Transverse colon (tissue), 4 donors: ENCODE results near the gene TRIB2. TPM values are rescaled to one million over a fixed set of nuclear protein-coding genes. Genes with fewer than 3 reads are reported as not detected.

ENCODE experiments used
- DNase-seq: peaks from one replicate; pipeline ENCODE4 v3.0.0-alpha.2; 2019
- H3K27ac ChIP-seq, 4 donors: fragments of 200-600 bp; sonication (generic); 2 replicates each; pipeline ENCODE4 v1.5.1; 2016 to 2018; ENCODE audit warnings: inconsistent platforms in 4 of 4
- H3K27me3 ChIP-seq: fragments of 200-600 bp; sonication (generic); 2 replicates; pipeline ENCODE4 v1.5.1; 2017; ENCODE audit warnings: inconsistent platforms
- H3K36me3 ChIP-seq, 4 donors: fragments of 200-600 bp; sonication (generic); 2 replicates each; pipeline ENCODE4 v1.5.1; 2017 to 2019; ENCODE audit warnings: inconsistent platforms in 4 of 4
- H3K4me1 ChIP-seq, 4 donors: fragments of 200-600 bp; sonication (generic); 2 replicates each; pipeline ENCODE4 v1.5.1; 2017 to 2020; ENCODE audit warnings: inconsistent platforms in 4 of 4
- H3K4me3 ChIP-seq, 4 donors: fragments of 200-600 bp; sonication (generic); 1 replicate in 1 of 4; 2 replicates in 3 of 4; pipeline versions ENCODE4 v1.5.1 to v1.6.1; 2017 to 2019; ENCODE audit warnings: inconsistent platforms in 4 of 4
- H3K9me3 ChIP-seq, 2 donors: fragments of 200-600 bp; sonication (generic); 2 replicates each; pipeline ENCODE4 v1.5.1; 2017 to 2019; ENCODE audit warnings: inconsistent platforms in 2 of 2
- CTCF ChIP-seq, 5 experiments: fragments of 200-600 bp in 3 of 5; fragments of 450-650 bp in 2 of 5; sonication (generic) in 3 of 5; IDR thresholded peaks; 1 replicate in 2 of 5; 2 replicates in 3 of 5; pipeline ENCODE4 v1.5.1; 2016 to 2017; ENCODE audit warnings: antibody characterized with exemption in 5 of 5, inconsistent platforms in 3 of 5, mild to moderate bottlenecking in 2 of 5, moderate library complexity in 1 of 5
- EP300 ChIP-seq: sonication (generic); formaldehyde crosslinking; IDR thresholded peaks from one replicate; pipeline ENCODE4 v1.6.1; 2017; ENCODE audit warnings: antibody characterized with exemption, low read depth
- POLR2A ChIP-seq: fragments of 450-650 bp; IDR thresholded peaks from one replicate; pipeline ENCODE4 v1.6.1; 2016; ENCODE audit warnings: antibody characterized with exemption, mild to moderate bottlenecking, moderate library complexity
- POLR2AphosphoS5 ChIP-seq, 3 donors: sonication (generic); formaldehyde crosslinking; IDR thresholded peaks; one replicate each; pipeline ENCODE4 v1.6.1; 2016; ENCODE audit warnings: antibody characterized with exemption in 3 of 3
- WGBS, 2 donors: methylation state at CpG; one replicate each; pipeline ENCODE4 v1.1.5; 2018; ENCODE audit warnings: low coverage in 1 of 2; 5-methylcytosine and 5-hydroxymethylcytosine counted together
- in situ Hi-C, 4 donors: fragments of 200-750 bp; cut with MboI; loops; one replicate each; pipeline versions ENCODE4 v1.15.0 to v1.15.1; 2017; ENCODE audit warnings: low sequenced_read_pairs in 3 of 4, low pct_ligation_motif_present in 1 of 4, low pct_unique_long_range_greater_than_20kb in 1 of 4
- intact Hi-C: fragments of 100-400 bp; cut with DNase I; formaldehyde crosslinking; loops from one replicate; pipeline ENCODE4 v1.15.1; 2023; ENCODE audit warnings: low total_unique reads
- total RNA-seq, 4 donors: library from RNA; depleted of rRNA; stranded (reverse); fragments of >200 nt; gene quantifications; one replicate each; pipeline ENCODE4 v1.1.0, GENCODE V29; 2016

Gene TRIB2
- total RNA-seq, 4 donors from 2014 or later, result 14.2 to 109 (median 36.1) TPM

GRCh38 chr2:12754643-12755042 is 37.9 kb downstream of the TRIB2 start:
- in situ Hi-C loops, result no loop called here
- intact Hi-C loops, result no loop called here
- Histone ChIP-seq H3K4me1 (peaks cover 0 to 2% (median 0%) of the 10 kb centered on the region in 4 donors), H3K36me3 (no peaks in the 10 kb centered on the region), H3K27ac (no peak overlapping the region), H3K9me3 (no peaks in the 10 kb centered on the region), H3K27me3 (no peaks in the 10 kb centered on the region), H3K4me3 (no peak overlapping the region)
- WGBS, 2 donors, result 55 to 68% methylated on average over 2 to 5 of the region's 5 CpGs
- no peak for DNase-seq
- TF ChIP-seq POLR2A (no peak), CTCF (IDR thresholded peaks at IDR 0.05) (no peak), EP300 (no peak), POLR2AphosphoS5 (IDR thresholded peaks at IDR 0.05) (no peak)

- Histone ChIP-seq H3K9me3 (no peaks in the 10 kb centered on the region), H3K4me3 (no peak overlapping the region), H3K27ac (no peak overlapping the region), H3K36me3 (no peaks in the 10 kb centered on the region), H3K4me1 (peaks cover 0 to 3% (median 0%) of the 10 kb centered on the region in 4 donors), H3K27me3 (no peaks in the 10 kb centered on the region)
- TF ChIP-seq CTCF (IDR thresholded peaks at IDR 0.05), result no peak
- no peak for TF ChIP-seq POLR2A
- no peak for TF ChIP-seq POLR2AphosphoS5 (IDR thresholded peaks at IDR 0.05)
- TF ChIP-seq EP300, result no peak
- no peak for DNase-seq
- in situ Hi-C loops, result no loop called here
- intact Hi-C loops, result no loop called here
- 78 to 83% methylated on average over 3 of the region's 3 CpGs for WGBS, 2 donors
Measured at GRCh38 chr2:12755384-12755783, 38.6 kb downstream of the TRIB2 start.

- no peaks in the 10 kb centered on the region for H3K27me3 ChIP-seq
- H3K36me3 ChIP-seq, result no peaks in the 10 kb centered on the region
- DNase-seq, result no peak
- TF ChIP-seq POLR2AphosphoS5 (IDR thresholded peaks at IDR 0.05) (peak; percentile 45 to 53 (median 50)), EP300 (no peak)
- WGBS, 2 donors, result 61 to 81% methylated on average over 4 of the region's 4 CpGs
- peak overlapping the region; percentile 2 to 32 (median 21) for H3K27ac ChIP-seq
- no peak overlapping the region for H3K4me3 ChIP-seq
- in situ Hi-C loops (no loop called here), intact Hi-C loops (no loop called here)
- H3K9me3 ChIP-seq, result no peaks in the 10 kb centered on the region
- peaks cover 0 to 10% (median 0%) of the 10 kb centered on the region in 4 donors for H3K4me1 ChIP-seq
Measured at GRCh38 chr2:12759248-12759647, 42.5 kb downstream of the TRIB2 start.

- Histone ChIP-seq H3K36me3 (no peaks in the 10 kb centered on the region), H3K4me3 (no peak overlapping the region), H3K9me3 (no peaks in the 10 kb centered on the region), H3K27ac (no peak overlapping the region), H3K27me3 (no peaks in the 10 kb centered on the region), H3K4me1 (peaks cover 0 to 10% (median 0%) of the 10 kb centered on the region in 4 donors)
- DNase-seq, result no peak
- WGBS, 2 donors, result 57 to 65% methylated on average over 6 of the region's 6 CpGs
- intact Hi-C loops, result no loop called here
- in situ Hi-C loops, result no loop called here
- TF ChIP-seq POLR2AphosphoS5 (IDR thresholded peaks at IDR 0.05), result no peak
- TF ChIP-seq CTCF (IDR thresholded peaks at IDR 0.05), result no peak
- TF ChIP-seq POLR2A, result no peak
- no peak for TF ChIP-seq EP300
Measured at GRCh38 chr2:12761104-12761503, 44.4 kb downstream of the TRIB2 start.

GRCh38 chr2:12762337-12762736 is 45.6 kb downstream of the TRIB2 start:
- no peak overlapping the region for H3K27ac ChIP-seq

More at GRCh38 chr2:12762337-12762736, 45.6 kb downstream of the TRIB2 start:
- Histone ChIP-seq H3K4me1 (peaks cover 0 to 10% (median 0%) of the 10 kb centered on the region in 4 donors), H3K9me3 (no peaks in the 10 kb centered on the region), H3K27me3 (no peaks in the 10 kb centered on the region), H3K36me3 (no peaks in the 10 kb centered on the region), H3K4me3 (no peak overlapping the region)
- intact Hi-C loops (no loop called here), in situ Hi-C loops (no loop called here)
- WGBS, 2 donors, result 96% methylated on average over 2 of the region's 2 CpGs; no CpG with 5 or more reads in 1 of the 2 donors
- DNase-seq, result no peak
- TF ChIP-seq EP300, result no peak
- TF ChIP-seq POLR2A, result no peak
- TF ChIP-seq POLR2AphosphoS5 (IDR thresholded peaks at IDR 0.05), result no peak
- no peak for TF ChIP-seq CTCF (IDR thresholded peaks at IDR 0.05)
